Fibroblast of the aortic adventitia (primary cell): ENCODE results near the gene CFAP206. TPM values are rescaled to one million over a fixed set of nuclear protein-coding genes. Genes with fewer than 3 reads are reported as not detected.

Source experiments
- DNase-seq: peaks from one replicate; pipeline ENCODE4 v3.0.0-alpha.2; 2010; ENCODE audit warnings: low read depth
- H3K4me3 ChIP-seq: 2 replicates; pipeline ENCODE4 v1.5.1; 2011; ENCODE audit warnings: low read depth, mild to moderate bottlenecking, control low read depth, low read length, moderate library complexity
- total RNA-seq: library from RNA; depleted of rRNA; stranded (reverse); fragments of >200 nt; gene quantifications from 2 replicates; pipeline ENCODE4 v1.2.3, GENCODE V29; 2012; ENCODE audit warnings: low replicate concordance
- TF ChIP-seq, protein P1 (sequence below): IDR thresholded peaks from 2 replicates; pipeline ENCODE4 v1.5.1; 2011; ENCODE audit warnings: mild to moderate bottlenecking, low read length, control low read depth, inconsistent platforms; ENCODE audit not compliant: insufficient read depth

The CFAP206 gene
- total RNA-seq, result 0.27 and 0.90 TPM in 2 replicates

- peak within 1 kb of the TSS; percentile 81 for H3K4me3 ChIP-seq
- peak; percentile 85 for DNase-seq
- TF ChIP-seq, protein P1, sequence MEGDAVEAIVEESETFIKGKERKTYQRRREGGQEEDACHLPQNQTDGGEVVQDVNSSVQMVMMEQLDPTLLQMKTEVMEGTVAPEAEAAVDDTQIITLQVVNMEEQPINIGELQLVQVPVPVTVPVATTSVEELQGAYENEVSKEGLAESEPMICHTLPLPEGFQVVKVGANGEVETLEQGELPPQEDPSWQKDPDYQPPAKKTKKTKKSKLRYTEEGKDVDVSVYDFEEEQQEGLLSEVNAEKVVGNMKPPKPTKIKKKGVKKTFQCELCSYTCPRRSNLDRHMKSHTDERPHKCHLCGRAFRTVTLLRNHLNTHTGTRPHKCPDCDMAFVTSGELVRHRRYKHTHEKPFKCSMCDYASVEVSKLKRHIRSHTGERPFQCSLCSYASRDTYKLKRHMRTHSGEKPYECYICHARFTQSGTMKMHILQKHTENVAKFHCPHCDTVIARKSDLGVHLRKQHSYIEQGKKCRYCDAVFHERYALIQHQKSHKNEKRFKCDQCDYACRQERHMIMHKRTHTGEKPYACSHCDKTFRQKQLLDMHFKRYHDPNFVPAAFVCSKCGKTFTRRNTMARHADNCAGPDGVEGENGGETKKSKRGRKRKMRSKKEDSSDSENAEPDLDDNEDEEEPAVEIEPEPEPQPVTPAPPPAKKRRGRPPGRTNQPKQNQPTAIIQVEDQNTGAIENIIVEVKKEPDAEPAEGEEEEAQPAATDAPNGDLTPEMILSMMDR, result peak; percentile 36
Measured at GRCh38 chr6:87407901-87408720, at the start of gene CFAP206. CFAP206 (plus strand) TSS chr6:87407972; CDS start chr6:87409840, 1,868 bp downstream.

GRCh38 chr6:87364602-87365252 is 43.0 kb upstream of the CFAP206 start:
- no peak overlapping the region for H3K4me3 ChIP-seq
- TF ChIP-seq, protein P1, result no peak
- DNase-seq, result no peak

DNA sequence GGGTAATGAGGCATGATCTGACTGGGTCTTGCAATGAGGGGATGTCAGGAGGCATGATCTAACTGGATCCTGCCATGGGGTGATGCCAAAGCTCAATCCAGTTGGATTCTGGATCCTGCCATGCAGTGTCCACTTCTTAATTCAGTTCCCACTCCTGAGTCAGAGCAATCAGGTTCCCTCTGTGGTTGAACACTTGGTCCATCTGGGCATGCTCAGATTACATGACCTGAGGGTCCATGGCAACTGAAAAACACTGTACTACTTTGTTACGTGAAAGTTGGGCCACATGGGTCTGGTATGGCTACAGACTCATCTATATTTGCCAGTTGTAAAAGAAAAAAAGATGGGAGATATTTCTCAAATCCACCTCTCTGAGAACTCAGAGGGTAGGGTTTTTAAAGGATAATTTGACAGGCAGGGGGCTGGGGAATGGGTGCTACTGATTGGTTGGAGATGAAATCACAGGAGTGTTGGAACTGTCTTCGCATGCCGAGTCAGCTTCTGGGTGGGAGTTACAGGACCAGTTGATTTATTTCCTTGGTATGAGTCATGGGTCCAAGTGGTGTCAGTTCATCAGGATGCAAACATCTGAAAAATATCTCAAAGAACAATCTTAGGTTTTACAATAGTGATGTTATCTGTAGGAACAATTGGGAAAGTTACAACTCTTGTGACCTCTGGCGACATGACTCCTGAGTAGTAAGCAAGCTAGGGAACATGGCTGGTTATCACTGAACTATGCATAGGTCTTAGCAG is 41.5 kb upstream of the CFAP206 start:
- TF ChIP-seq, protein P1, result no peak
- DNase-seq, result no peak
- H3K4me3 ChIP-seq, result no peak overlapping the region

DNA sequence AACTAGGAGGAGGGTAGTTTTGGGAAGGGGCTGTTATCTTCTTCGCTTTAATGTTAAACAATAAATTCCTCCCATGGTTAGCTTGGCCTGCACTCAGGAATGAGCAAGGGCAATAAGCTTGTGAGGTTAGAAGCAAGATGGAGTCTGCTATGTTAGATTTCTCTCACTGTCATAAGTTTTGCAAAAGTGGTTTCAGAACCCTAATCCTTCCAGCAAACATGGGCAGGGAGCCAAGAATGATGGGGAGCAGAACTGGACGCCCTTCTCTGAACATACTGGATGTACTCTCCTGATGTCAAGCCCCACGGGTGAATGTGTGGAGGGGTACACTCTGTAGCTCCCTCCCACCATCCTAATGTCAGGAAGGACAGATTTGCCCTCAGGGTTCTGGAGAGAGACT is 40.9 kb upstream of the CFAP206 start:
- DNase-seq, result no peak
- TF ChIP-seq, protein P1, result no peak
- H3K4me3 ChIP-seq, result no peak overlapping the region

- no peak for DNase-seq
- H3K4me3 ChIP-seq, result no peak overlapping the region
- TF ChIP-seq, protein P1, result no peak
Measured at GRCh38 chr6:87373377-87373776, 34.4 kb upstream of the CFAP206 start.

DNA sequence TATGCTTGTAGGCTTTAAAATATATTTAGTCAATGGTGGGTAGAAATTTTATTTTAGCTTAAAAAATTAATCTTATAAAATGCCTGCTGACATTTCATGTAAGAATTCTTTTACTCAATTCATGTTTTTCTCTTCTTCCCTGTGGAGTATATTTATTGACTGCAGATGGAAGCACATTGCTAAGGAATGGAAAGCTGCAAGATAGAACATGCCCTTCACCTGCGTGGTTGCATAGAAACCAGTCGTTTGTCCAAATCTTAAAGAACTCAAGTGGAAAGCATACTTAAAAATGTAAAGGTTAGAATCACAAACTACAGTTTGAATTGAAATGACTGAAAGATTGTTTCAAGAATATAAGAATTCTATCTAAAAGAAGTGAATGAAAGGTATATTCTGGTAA is 32.5 kb upstream of the CFAP206 start:
- no peak for DNase-seq
- TF ChIP-seq, protein P1, result no peak
- H3K4me3 ChIP-seq, result no peak overlapping the region
